GM19395 (cell line): Measurements from ENCODE around the gene ARHGEF4.
A peak's percentile ranks its signal among the peaks of the same experiment; 100 is the strongest.

Source experiments
- ATAC-seq: cut with Tn5 transposase; IDR thresholded peaks from one replicate; pipeline ENCODE4 v1.9.1; 2021; ENCODE audit warnings: mild to moderate bottlenecking, moderate library complexity; ENCODE audit not compliant: unreplicated experiment

Gene ARHGEF4

GRCh38 chr2:130819608-130820278, 17.0 kb upstream of the ARHGEF4 start:
- ATAC-seq = no peak

GRCh38 chr2:130820279-130820861, 16.3 kb upstream of the ARHGEF4 start:
- no peak for ATAC-seq

DNA sequence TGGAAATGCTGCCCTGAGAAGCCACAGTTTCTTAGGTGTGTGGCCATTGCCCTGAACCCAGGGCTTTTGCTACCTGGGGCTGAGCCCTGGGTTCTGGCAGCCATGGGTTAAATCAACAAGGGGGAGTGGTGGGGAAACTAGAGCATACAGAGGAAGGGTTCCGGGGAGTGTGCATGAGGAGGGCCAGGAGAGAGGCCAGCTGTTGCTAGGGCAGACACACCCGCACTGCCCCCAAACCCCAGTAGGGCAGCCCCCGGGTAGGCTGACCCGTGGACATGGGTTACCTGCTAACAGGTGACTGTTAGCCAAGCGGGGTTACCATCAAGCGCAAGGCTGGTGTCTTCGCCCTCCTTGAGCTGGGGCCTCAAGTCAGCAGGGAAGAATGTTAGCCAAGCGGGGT, 14.8 kb upstream of the ARHGEF4 start:
- ATAC-seq = no peak

GRCh38 chr2:130822766-130823165, 13.9 kb upstream of the ARHGEF4 start:
- ATAC-seq = no peak

GRCh38 chr2:130823171-130823885, 13.4 kb upstream of the ARHGEF4 start:
- ATAC-seq = no peak

- ATAC-seq = peak; percentile 52
These were observed 12.7 kb upstream of the ARHGEF4 start for GRCh38 chr2:130823886-130824491.

DNA sequence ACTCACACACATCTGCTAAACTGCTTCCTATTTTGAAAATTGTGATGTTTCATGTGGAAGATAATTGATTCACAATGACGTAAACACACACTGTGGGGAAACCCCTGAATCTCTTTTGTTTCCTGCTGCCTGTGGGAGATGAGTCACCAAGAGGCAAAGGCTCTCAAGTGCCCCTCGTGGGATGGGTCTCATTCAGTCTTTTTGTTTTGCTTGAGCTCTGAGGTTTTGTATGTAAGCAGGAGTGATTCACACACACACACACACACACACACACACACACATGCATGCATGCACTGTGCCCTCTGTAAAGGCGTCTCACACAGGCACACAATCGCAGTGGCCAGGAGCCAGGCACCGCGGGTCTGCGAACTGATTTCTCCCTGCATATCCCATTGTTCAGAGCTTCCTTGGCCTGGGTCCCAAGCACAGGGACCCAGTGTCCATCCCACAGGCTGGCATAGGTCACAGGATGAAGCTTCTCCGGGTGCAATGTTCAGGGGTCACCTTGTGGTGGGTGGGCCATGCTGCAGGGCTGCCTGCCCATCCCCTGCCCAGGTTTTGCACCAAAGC, 12.1 kb upstream of the ARHGEF4 start:
- ATAC-seq = peak; percentile 95

GRCh38 chr2:130825231-130825965, 11.3 kb upstream of the ARHGEF4 start:
- no peak for ATAC-seq

GRCh38 chr2:130825966-130826253, 10.8 kb upstream of the ARHGEF4 start:
- no peak for ATAC-seq

- ATAC-seq = no peak
These were observed 10.3 kb upstream of the ARHGEF4 start for GRCh38 chr2:130826419-130826818.

DNA sequence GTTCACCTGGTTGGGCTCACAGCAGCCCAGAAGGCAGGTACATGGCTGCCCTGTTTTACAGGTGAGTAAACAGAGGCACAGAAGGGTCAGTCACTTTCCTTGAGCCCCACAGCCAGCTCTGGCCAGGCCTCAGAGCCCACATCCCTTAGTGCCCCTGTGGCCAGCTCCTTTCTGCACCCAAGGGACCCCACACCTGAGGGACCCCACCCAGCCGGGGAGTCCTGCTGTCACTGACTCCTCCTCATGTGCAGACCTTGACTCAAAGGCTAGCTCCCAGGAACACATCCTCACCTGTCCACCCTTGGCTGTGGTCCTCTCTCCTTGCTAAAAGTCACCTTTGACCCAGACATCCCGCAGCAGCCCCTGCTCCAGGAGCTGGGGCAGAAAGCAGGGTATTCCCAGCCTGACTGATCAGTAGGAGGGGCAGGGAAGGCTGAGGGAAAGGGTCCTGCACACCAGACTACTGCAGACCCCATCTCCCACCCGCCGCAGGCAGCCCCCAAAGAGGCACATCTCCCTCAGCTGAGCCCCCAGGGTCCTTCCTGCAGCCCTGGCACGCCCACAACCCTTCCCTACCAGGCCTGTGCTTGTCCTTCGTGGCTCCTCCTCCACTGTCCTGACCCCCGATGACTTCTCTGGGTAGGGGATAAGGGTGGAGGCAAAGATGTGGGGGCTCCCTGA, 9.8 kb upstream of the ARHGEF4 start:
- ATAC-seq = no peak

GRCh38 chr2:130827502-130828251, 9.0 kb upstream of the ARHGEF4 start:
- no peak for ATAC-seq

- no peak for ATAC-seq
These were observed 8.3 kb upstream of the ARHGEF4 start for GRCh38 chr2:130828461-130828860.

DNA sequence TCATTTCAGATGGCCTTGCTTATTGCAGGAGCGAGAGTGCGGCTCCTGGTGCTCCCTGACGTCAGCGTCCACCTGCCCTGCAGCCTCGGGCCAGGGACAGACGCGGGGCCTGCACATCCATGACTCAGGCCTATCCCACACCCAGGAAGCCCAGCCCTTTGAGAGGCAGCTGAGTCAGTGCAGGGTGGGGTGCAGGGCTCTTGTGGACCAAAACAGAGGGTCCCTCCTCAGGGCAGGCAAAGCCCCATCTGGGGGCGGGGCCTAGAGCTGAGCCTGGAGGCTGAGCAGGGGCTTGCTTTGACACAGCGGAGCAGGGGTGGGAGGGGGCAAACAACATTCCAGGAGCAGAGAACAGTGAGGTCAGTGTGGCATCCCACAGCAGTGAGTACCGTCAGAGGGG, 7.7 kb upstream of the ARHGEF4 start:
- ATAC-seq = no peak

DNA sequence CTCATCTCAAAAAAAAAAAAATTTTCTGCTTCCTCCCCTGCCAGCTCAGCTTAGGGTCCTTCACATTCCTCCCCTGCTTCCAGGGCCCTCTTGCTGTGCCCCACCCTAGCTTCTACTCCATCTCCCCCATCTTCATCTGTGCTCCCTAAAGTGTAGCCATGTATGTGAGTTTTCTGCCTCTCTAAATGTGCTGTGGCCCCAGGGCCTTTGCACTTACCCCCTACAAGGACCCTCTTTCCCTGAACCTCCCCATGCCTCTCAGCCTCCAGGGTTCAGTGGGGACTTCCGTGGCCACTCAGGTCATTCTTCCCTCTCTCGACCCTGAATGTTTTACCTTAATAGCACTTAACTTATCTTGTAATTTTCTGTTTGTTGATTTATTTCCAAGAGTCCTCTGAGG, 6.2 kb upstream of the ARHGEF4 start:
- no peak for ATAC-seq

- ATAC-seq = no peak
These were observed 5.4 kb upstream of the ARHGEF4 start for GRCh38 chr2:130831356-130831755.

GRCh38 chr2:130832296-130832940, 4.3 kb upstream of the ARHGEF4 start:
- no peak for ATAC-seq

- no peak for ATAC-seq
These were observed 2.4 kb upstream of the ARHGEF4 start for GRCh38 chr2:130834091-130834930.
